WTC11 (cell line): Measurements from ENCODE around the gene PRC1. TPM values are rescaled to one million over a fixed set of nuclear protein-coding genes. Genes with fewer than 3 reads are reported as not detected.

Experiments
- ATAC-seq: fragments of 200-7000 bp; cut with Tn5 transposase; 2 replicates; pipeline ENCODE4 v1.10.0; 2021; ENCODE audit warnings: mild to moderate bottlenecking, moderate library complexity
- CTCF ChIA-PET: fragments of 300-600 bp; sonication (Branson Sonifier 250); formaldehyde crosslinking; loops from one replicate; lab custom pipeline; 2021; ENCODE audit warnings: antibody characterized with exemption; lab: Charles Lee
- POLR2A ChIA-PET: fragments of 350-600 bp; sonication (Branson Sonifier 250); formaldehyde crosslinking; loops from one replicate; lab custom pipeline; 2021; ENCODE audit warnings: antibody characterized with exemption; lab: Charles Lee
- DNase-seq: peaks from one replicate; pipeline ENCODE4 v3.0.0; 2021; ENCODE audit warnings: low spot score
- H3K27ac Mint-ChIP-seq: 2 replicates; pipeline ENCODE4 v1.8.0; 2021; ENCODE audit warnings: mixed read lengths
- H3K27me3 Mint-ChIP-seq: 2 replicates; pipeline ENCODE4 v1.8.0; 2021; ENCODE audit warnings: low read depth, mild to moderate bottlenecking, moderate library complexity, mixed read lengths
- H3K36me3 Mint-ChIP-seq: 2 replicates; pipeline ENCODE4 v1.8.0; 2021; ENCODE audit warnings: mixed read lengths
- H3K4me1 Mint-ChIP-seq: 2 replicates; pipeline ENCODE4 v1.8.0; 2022; ENCODE audit warnings: mixed read lengths
- H3K4me3 Mint-ChIP-seq: 2 replicates; pipeline ENCODE4 v1.8.0; 2021; ENCODE audit warnings: mild to moderate bottlenecking, moderate library complexity, mixed read lengths
- H3K9me3 Mint-ChIP-seq: 2 replicates; pipeline ENCODE4 v1.8.0; 2021; ENCODE audit warnings: mixed read lengths
- AFF4 ChIP-seq: sonication (generic); formaldehyde crosslinking; IDR thresholded peaks from 2 replicates; pipeline ENCODE4 v1.8.1; 2023; ENCODE audit warnings: mild to moderate bottlenecking, missing genetic modification reagents, borderline replicate concordance
- CBFB ChIP-seq: sonication (generic); formaldehyde crosslinking; IDR thresholded peaks from 2 replicates; pipeline ENCODE4 v1.8.1; 2022; ENCODE audit warnings: mild to moderate bottlenecking, low read depth, missing genetic modification reagents
- ESRRA ChIP-seq: sonication (generic); formaldehyde crosslinking; IDR thresholded peaks from 2 replicates; pipeline ENCODE4 v1.8.1; 2022; ENCODE audit warnings: mild to moderate bottlenecking, missing genetic modification reagents, borderline replicate concordance
- FOXK1 ChIP-seq: sonication (generic); formaldehyde crosslinking; IDR thresholded peaks from 2 replicates; pipeline ENCODE4 v1.8.0; 2022; ENCODE audit warnings: mild to moderate bottlenecking, moderate library complexity, missing genetic modification reagents
- FOXP1 ChIP-seq: sonication (generic); formaldehyde crosslinking; IDR thresholded peaks from 2 replicates; pipeline ENCODE4 v1.8.0; 2022; ENCODE audit warnings: missing genetic modification reagents, mild to moderate bottlenecking, moderate library complexity, borderline replicate concordance
- HMGA2 ChIP-seq: fragments of 250-450 bp; sonication (Bioruptor Pico); IDR thresholded peaks from 2 replicates; pipeline ENCODE4 v1.4.0; 2021; ENCODE audit warnings: mild to moderate bottlenecking, moderate library complexity
- JAZF1 ChIP-seq: fragments of 250-450 bp; sonication (Bioruptor Pico); IDR thresholded peaks from 2 replicates; pipeline ENCODE4 v1.9.0; 2021; ENCODE audit warnings: moderate library complexity, mild to moderate bottlenecking, inconsistent platforms
- MYBL2 ChIP-seq: sonication (generic); formaldehyde crosslinking; IDR thresholded peaks from 2 replicates; pipeline ENCODE4 v1.8.1; 2023; ENCODE audit warnings: mild to moderate bottlenecking, moderate library complexity, missing genetic modification reagents
- NFE2L1 ChIP-seq: sonication (generic); formaldehyde crosslinking; IDR thresholded peaks from 2 replicates; pipeline ENCODE4 v1.8.1; 2023; ENCODE audit warnings: missing genetic modification reagents
- NFYB ChIP-seq: sonication (generic); formaldehyde crosslinking; conservative IDR thresholded peaks from 2 replicates; pipeline ENCODE4 v1.8.0; 2022; ENCODE audit warnings: low read depth, missing genetic modification reagents
- PRDM15 ChIP-seq: sonication (generic); formaldehyde crosslinking; IDR thresholded peaks from 2 replicates; pipeline ENCODE4 v1.8.0; 2022; ENCODE audit warnings: missing genetic modification reagents
- RELA ChIP-seq: sonication (generic); formaldehyde crosslinking; IDR thresholded peaks from 2 replicates; pipeline ENCODE4 v1.8.1; 2022; ENCODE audit warnings: missing genetic modification reagents, mild to moderate bottlenecking, borderline replicate concordance
- SOX15 ChIP-seq: fragments of 250-450 bp; sonication (Bioruptor Pico); IDR thresholded peaks from 2 replicates; pipeline ENCODE4 v1.9.0; 2021; ENCODE audit warnings: mild to moderate bottlenecking
- USF2 ChIP-seq: sonication (generic); formaldehyde crosslinking; IDR thresholded peaks from 2 replicates; pipeline ENCODE4 v1.8.1; 2023; ENCODE audit warnings: mild to moderate bottlenecking, missing genetic modification reagents, moderate library complexity
- ZNF219 ChIP-seq: sonication (generic); formaldehyde crosslinking; IDR thresholded peaks from 2 replicates; pipeline ENCODE4 v1.8.0; 2023; ENCODE audit warnings: missing genetic modification reagents, mild to moderate bottlenecking, borderline replicate concordance
- ZNF232 ChIP-seq: sonication (generic); formaldehyde crosslinking; IDR thresholded peaks from 2 replicates; pipeline ENCODE4 v1.8.0; 2022; ENCODE audit warnings: mild to moderate bottlenecking, missing genetic modification reagents
- ZNF263 ChIP-seq: sonication (generic); formaldehyde crosslinking; IDR thresholded peaks from 2 replicates; pipeline ENCODE4 v1.8.1; 2022; ENCODE audit warnings: low read depth, mild to moderate bottlenecking, moderate library complexity, missing genetic modification reagents
- total RNA-seq: library from RNA; stranded (reverse); gene quantifications from 3 replicates; pipeline ENCODE4 v1.2.3, GENCODE V29; 2021
- TF ChIP-seq, protein P1 (sequence below): sonication (generic); formaldehyde crosslinking; IDR thresholded peaks from 2 replicates; pipeline ENCODE4 v1.8.1; 2023; ENCODE audit warnings: mild to moderate bottlenecking, missing genetic modification reagents
- TF ChIP-seq, protein P2 (sequence below): sonication (generic); formaldehyde crosslinking; IDR thresholded peaks from 2 replicates; pipeline ENCODE4 v1.8.0; 2022; ENCODE audit warnings: mild to moderate bottlenecking, missing genetic modification reagents
- TF ChIP-seq, protein P3 (sequence below): sonication (generic); formaldehyde crosslinking; IDR thresholded peaks from 2 replicates; pipeline ENCODE4 v1.8.1; 2022; ENCODE audit warnings: missing genetic modification reagents, borderline replicate concordance
- TF ChIP-seq, protein P4 (sequence below): sonication (generic); formaldehyde crosslinking; IDR thresholded peaks from 2 replicates; pipeline ENCODE4 v1.8.1; 2022; ENCODE audit warnings: low read depth, mild to moderate bottlenecking, moderate library complexity, missing genetic modification reagents, borderline replicate concordance

PRC1 gene
- total RNA-seq, 1 experiment from 2014 or later = 130 TPM

DNA sequence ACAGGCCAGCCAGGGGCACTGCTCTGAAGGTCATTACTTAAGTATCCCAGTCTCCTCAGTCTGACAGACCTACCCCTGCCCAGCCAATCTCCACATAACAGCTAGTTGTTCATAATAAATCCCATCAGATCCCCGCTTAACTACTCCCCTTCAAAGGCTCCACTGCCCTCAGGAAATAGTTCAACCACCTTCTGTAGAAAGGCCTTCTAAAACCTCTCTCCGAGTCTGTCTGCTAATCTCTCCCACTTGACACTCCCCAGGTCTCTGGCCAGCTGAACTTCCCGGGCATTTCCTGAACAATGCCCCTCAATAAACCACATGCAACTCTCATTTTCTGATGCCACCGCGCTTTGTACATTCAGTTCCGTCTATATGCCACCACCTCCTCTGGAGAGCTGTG, 6.0 kb downstream of the PRC1 start:
- no peak for TF ChIP-seq SOX15 (CRISPR knock-in tag)
- no peak for TF ChIP-seq AFF4 (CRISPR knock-in tag)
- no peak for TF ChIP-seq NFYB (CRISPR knock-in tag)
- no peak for TF ChIP-seq ZNF219 (CRISPR knock-in tag)
- TF ChIP-seq ZNF263 (CRISPR knock-in tag) = no peak
- TF ChIP-seq ZNF232 (CRISPR knock-in tag) = no peak
- no peak for TF ChIP-seq MYBL2 (CRISPR knock-in tag)
- no peak for TF ChIP-seq CBFB (CRISPR knock-in tag)
- no peak for TF ChIP-seq FOXP1 (CRISPR knock-in tag)
- peaks cover 12% of the 10 kb centered on the region for H3K36me3 Mint-ChIP-seq
- POLR2A ChIA-PET = interaction anchor here (0.6 kb wide), 1 partner anchor 840 kb away, joined by 4 read pairs; no protein-coding TSS in a partner anchor
- CTCF ChIA-PET = interaction anchor here (1.1 to 4.7 kb wide), 3 partner anchors 31 to 340 kb away, joined by 3 to 26 read pairs (median 20); no protein-coding TSS in a partner anchor
- H3K9me3 Mint-ChIP-seq = no peaks in the 10 kb centered on the region
- H3K4me1 Mint-ChIP-seq = peaks cover 31% of the 10 kb centered on the region
- H3K27me3 Mint-ChIP-seq = no peaks in the 10 kb centered on the region
- no peak for ATAC-seq
- peak overlapping the region; percentile 57 for H3K27ac Mint-ChIP-seq
- no peak for DNase-seq
- no peak overlapping the region for H3K4me3 Mint-ChIP-seq

- no peak for DNase-seq
- Mint-ChIP-seq H3K27me3 (no peaks in the 10 kb centered on the region), H3K4me3 (no peak overlapping the region), H3K36me3 (peaks cover 19% of the 10 kb centered on the region), H3K4me1 (peaks cover 27% of the 10 kb centered on the region), H3K9me3 (no peaks in the 10 kb centered on the region), H3K27ac (peak overlapping the region; percentile 90)
- CTCF ChIA-PET = interaction anchor here (0.7 to 4.7 kb wide), 4 partner anchors 8 to 340 kb away, joined by 3 to 26 read pairs (median 12); no protein-coding TSS in a partner anchor
- ATAC-seq = no peak
- POLR2A ChIA-PET = interaction anchor here (0.6 kb wide), 1 partner anchor 839 kb away, joined by 4 read pairs; no protein-coding TSS in a partner anchor
- TF ChIP-seq JAZF1 (CRISPR knock-in tag) (no peak), HMGA2 (CRISPR knock-in tag) (no peak), PRDM15 (CRISPR knock-in tag) (no peak), CBFB (CRISPR knock-in tag) (no peak), RELA (no peak), NFE2L1 (CRISPR knock-in tag) (no peak), USF2 (CRISPR knock-in tag) (no peak), ESRRA (CRISPR knock-in tag) (no peak), FOXK1 (CRISPR knock-in tag) (no peak)
- TF ChIP-seq, protein P1, sequence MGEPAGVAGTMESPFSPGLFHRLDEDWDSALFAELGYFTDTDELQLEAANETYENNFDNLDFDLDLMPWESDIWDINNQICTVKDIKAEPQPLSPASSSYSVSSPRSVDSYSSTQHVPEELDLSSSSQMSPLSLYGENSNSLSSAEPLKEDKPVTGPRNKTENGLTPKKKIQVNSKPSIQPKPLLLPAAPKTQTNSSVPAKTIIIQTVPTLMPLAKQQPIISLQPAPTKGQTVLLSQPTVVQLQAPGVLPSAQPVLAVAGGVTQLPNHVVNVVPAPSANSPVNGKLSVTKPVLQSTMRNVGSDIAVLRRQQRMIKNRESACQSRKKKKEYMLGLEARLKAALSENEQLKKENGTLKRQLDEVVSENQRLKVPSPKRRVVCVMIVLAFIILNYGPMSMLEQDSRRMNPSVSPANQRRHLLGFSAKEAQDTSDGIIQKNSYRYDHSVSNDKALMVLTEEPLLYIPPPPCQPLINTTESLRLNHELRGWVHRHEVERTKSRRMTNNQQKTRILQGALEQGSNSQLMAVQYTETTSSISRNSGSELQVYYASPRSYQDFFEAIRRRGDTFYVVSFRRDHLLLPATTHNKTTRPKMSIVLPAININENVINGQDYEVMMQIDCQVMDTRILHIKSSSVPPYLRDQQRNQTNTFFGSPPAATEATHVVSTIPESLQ (CRISPR knock-in tag) = no peak
- TF ChIP-seq, protein P2, sequence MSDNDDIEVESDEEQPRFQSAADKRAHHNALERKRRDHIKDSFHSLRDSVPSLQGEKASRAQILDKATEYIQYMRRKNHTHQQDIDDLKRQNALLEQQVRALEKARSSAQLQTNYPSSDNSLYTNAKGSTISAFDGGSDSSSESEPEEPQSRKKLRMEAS (CRISPR knock-in tag) = no peak
- TF ChIP-seq, protein P3, sequence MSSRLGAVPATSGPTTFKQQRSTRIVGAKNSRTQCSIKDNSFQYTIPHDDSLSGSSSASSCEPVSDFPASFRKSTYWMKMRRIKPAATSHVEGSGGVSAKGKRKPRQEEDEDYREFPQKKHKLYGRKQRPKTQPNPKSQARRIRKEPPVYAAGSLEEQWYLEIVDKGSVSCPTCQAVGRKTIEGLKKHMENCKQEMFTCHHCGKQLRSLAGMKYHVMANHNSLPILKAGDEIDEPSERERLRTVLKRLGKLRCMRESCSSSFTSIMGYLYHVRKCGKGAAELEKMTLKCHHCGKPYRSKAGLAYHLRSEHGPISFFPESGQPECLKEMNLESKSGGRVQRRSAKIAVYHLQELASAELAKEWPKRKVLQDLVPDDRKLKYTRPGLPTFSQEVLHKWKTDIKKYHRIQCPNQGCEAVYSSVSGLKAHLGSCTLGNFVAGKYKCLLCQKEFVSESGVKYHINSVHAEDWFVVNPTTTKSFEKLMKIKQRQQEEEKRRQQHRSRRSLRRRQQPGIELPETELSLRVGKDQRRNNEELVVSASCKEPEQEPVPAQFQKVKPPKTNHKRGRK (CRISPR knock-in tag) = no peak
- TF ChIP-seq, protein P4, sequence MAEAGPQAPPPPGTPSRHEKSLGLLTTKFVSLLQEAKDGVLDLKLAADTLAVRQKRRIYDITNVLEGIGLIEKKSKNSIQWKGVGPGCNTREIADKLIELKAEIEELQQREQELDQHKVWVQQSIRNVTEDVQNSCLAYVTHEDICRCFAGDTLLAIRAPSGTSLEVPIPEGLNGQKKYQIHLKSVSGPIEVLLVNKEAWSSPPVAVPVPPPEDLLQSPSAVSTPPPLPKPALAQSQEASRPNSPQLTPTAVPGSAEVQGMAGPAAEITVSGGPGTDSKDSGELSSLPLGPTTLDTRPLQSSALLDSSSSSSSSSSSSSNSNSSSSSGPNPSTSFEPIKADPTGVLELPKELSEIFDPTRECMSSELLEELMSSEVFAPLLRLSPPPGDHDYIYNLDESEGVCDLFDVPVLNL (CRISPR knock-in tag) = no peak
Measured at GRCh38 chr15:90987561-90988141, 6.7 kb downstream of the PRC1 start.
